Endothelial cell (in vitro differentiated cells): ENCODE results near the gene GIPC3. TPM values are rescaled to one million over a fixed set of nuclear protein-coding genes. Genes with fewer than 3 reads are reported as not detected.
"Not testable (repeated sequence)": the region's sequence is repeated elsewhere in the genome, so short reads cannot be mapped to it uniquely, and the experiment has no call there.

Experiments used
- DNase-seq: peaks from one replicate; pipeline ENCODE4 v3.0.0; 2021; ENCODE audit warnings: low spot score
- H3K27ac Mint-ChIP-seq: one replicate; pipeline ENCODE4 v1.8.0; 2021; ENCODE audit warnings: mixed read lengths, inconsistent platforms; ENCODE audit not compliant: unreplicated experiment
- H3K27me3 Mint-ChIP-seq: one replicate; pipeline ENCODE4 v1.8.0; 2021; ENCODE audit warnings: mild to moderate bottlenecking, moderate library complexity, mixed read lengths, inconsistent platforms; ENCODE audit not compliant: unreplicated experiment
- H3K36me3 Mint-ChIP-seq: one replicate; pipeline ENCODE4 v1.8.0; 2021; ENCODE audit warnings: mild to moderate bottlenecking, low read depth, mixed read lengths, inconsistent platforms; ENCODE audit not compliant: unreplicated experiment
- H3K4me1 Mint-ChIP-seq: one replicate; pipeline ENCODE4 v1.8.0; 2021; ENCODE audit warnings: mild to moderate bottlenecking, mixed read lengths, inconsistent platforms; ENCODE audit not compliant: unreplicated experiment
- H3K4me3 Mint-ChIP-seq: one replicate; pipeline ENCODE4 v1.8.0; 2021; ENCODE audit warnings: mild to moderate bottlenecking, mixed read lengths, inconsistent platforms; ENCODE audit not compliant: unreplicated experiment
- H3K9me3 Mint-ChIP-seq: one replicate; pipeline ENCODE4 v1.8.0; 2021; ENCODE audit warnings: mixed read lengths, inconsistent platforms; ENCODE audit not compliant: unreplicated experiment
- CTCF ChIP-seq: fragments of 200-600 bp; sonication (generic); IDR thresholded peaks from one replicate; pipeline ENCODE4 v1.5.0; 2021; ENCODE audit warnings: antibody characterized with exemption; ENCODE audit not compliant: unreplicated experiment
- total RNA-seq: library from RNA; stranded (reverse); fragmentation: NEBNext Ultra II Directional; extraction: Animal tissue kit (Norgen Biotek cat#: 25700); gene quantifications from one replicate; pipeline ENCODE4 v1.2.1, GENCODE V29; 2021; ENCODE audit not compliant: unreplicated experiment

GIPC3 gene
- total RNA-seq, 1 donor from 2014 or later, result 11.0 TPM

GRCh38 chr19:3623716-3624115, 38.4 kb downstream of the GIPC3 start:
- Mint-ChIP-seq H3K27ac (no peak overlapping the region), H3K36me3 (peaks cover 14% of the 10 kb centered on the region), H3K9me3 (no peaks in the 10 kb centered on the region), H3K27me3 (peaks cover 10% of the 10 kb centered on the region), H3K4me1 (peaks cover 6% of the 10 kb centered on the region), H3K4me3 (peak overlapping the region; percentile 49)
- no peak for DNase-seq
- TF ChIP-seq CTCF, result no peak

GRCh38 chr19:3625996-3626472, 40.8 kb downstream of the GIPC3 start:
- DNase-seq, result no peak
- Mint-ChIP-seq H3K4me3 (peak overlapping the region; percentile 97), H3K9me3 (no peaks in the 10 kb centered on the region), H3K4me1 (peaks cover 6% of the 10 kb centered on the region), H3K27me3 (peaks cover 17% of the 10 kb centered on the region), H3K27ac (peak overlapping the region; percentile 93), H3K36me3 (peaks cover 14% of the 10 kb centered on the region)
- TF ChIP-seq CTCF, result no peak

GRCh38 chr19:3626473-3627350, 41.4 kb downstream of the GIPC3 start, which contains the start of gene CACTIN:
CACTIN (minus strand) TSS chr19:3626790; CDS start chr19:3626762, 28 bp downstream.
- H3K27me3 Mint-ChIP-seq, result peaks cover 17% of the 10 kb centered on the region
- peak within 1 kb of the TSS; percentile 97 for H3K4me3 Mint-ChIP-seq
- H3K9me3 Mint-ChIP-seq, result no peaks in the 10 kb centered on the region
- peak; percentile 97 for DNase-seq
- no peak for TF ChIP-seq CTCF
- H3K4me1 Mint-ChIP-seq, result peaks cover 6% of the 10 kb centered on the region
- H3K27ac Mint-ChIP-seq, result peak within 1 kb of the TSS; percentile 93
- H3K36me3 Mint-ChIP-seq, result peaks cover 14% of the 10 kb centered on the region

GRCh38 chr19:3627351-3627723, 42.1 kb downstream of the GIPC3 start:
- no peaks in the 10 kb centered on the region for H3K9me3 Mint-ChIP-seq
- no peak for TF ChIP-seq CTCF
- DNase-seq, result no peak
- peaks cover 6% of the 10 kb centered on the region for H3K4me1 Mint-ChIP-seq
- H3K4me3 Mint-ChIP-seq, result peak overlapping the region; percentile 97
- H3K27ac Mint-ChIP-seq, result no peak overlapping the region
- H3K27me3 Mint-ChIP-seq, result peaks cover 15% of the 10 kb centered on the region
- peaks cover 12% of the 10 kb centered on the region for H3K36me3 Mint-ChIP-seq

GRCh38 chr19:3628766-3629165, 43.5 kb downstream of the GIPC3 start:
- not testable (repeated sequence) for H3K36me3 Mint-ChIP-seq, H3K9me3 Mint-ChIP-seq, H3K4me3 Mint-ChIP-seq, DNase-seq, H3K4me1 Mint-ChIP-seq
- Mint-ChIP-seq H3K27me3 (peaks cover 14% of the 10 kb centered on the region), H3K27ac (peak overlapping the region; percentile 30)
